Caki2 (cell line): ENCODE measurements around the gene TK2. TPM values are rescaled to one million over a fixed set of nuclear protein-coding genes. Genes with fewer than 3 reads are reported as not detected.
A peak's percentile ranks its signal among the peaks of the same experiment; 100 is the strongest.

Experiments
- DNase-seq: peaks from one replicate; pipeline ENCODE4 v3.0.0-alpha.2; 2015; ENCODE audit warnings: low read depth
- in situ Hi-C: cut with HindIII; loops from 2 replicates; pipeline ENCODE4 v1.10.0; 2016; ENCODE audit warnings: low sequenced_read_pairs, low pct_unique_long_range_greater_than_20kb, mixed read lengths
- total RNA-seq: library from RNA; depleted of rRNA; stranded (reverse); fragments of >200 nt; shearing (Covaris generic); gene quantifications from 2 replicates; pipeline ENCODE4 v1.2.3, GENCODE V29; 2014; ENCODE audit warnings: low replicate concordance

The TK2 gene
- total RNA-seq, 1 experiment from 2014 or later: 18.2 TPM

GRCh38 chr16:66552286-66553177 is 2.6 kb upstream of the TK2 start, which contains the start of gene CKLF:
Gene CKLF (plus strand): TSS chr16:66552576. CDS start chr16:66552716, 140 bp downstream.
- DNase-seq: peak; percentile 90
- in situ Hi-C loops: no loop called here

GRCh38 chr16:66551788-66552285 is 1.9 kb upstream of the TK2 start:
- in situ Hi-C loops: no loop called here
- no peak for DNase-seq

GRCh38 chr16:66551348-66551759 is 1.4 kb upstream of the TK2 start:
- DNase-seq: peak; percentile 65
- in situ Hi-C loops: no loop called here

GRCh38 chr16:66548868-66549267 is 1.1 kb downstream of the TK2 start:
- in situ Hi-C loops: no loop called here
- no peak for DNase-seq

- DNase-seq: no peak
- in situ Hi-C loops: no loop called here
Measured at GRCh38 chr16:66548068-66548467, 1.9 kb downstream of the TK2 start.

- DNase-seq: no peak
- in situ Hi-C loops: no loop called here
Measured at GRCh38 chr16:66547101-66547989, 2.6 kb downstream of the TK2 start.

- no peak for DNase-seq
- in situ Hi-C loops: no loop called here
Measured at GRCh38 chr16:66544016-66544757, 5.7 kb downstream of the TK2 start.

- DNase-seq: no peak
- in situ Hi-C loops: no loop called here
Measured at GRCh38 chr16:66543541-66543940, 6.4 kb downstream of the TK2 start.

- in situ Hi-C loops: no loop called here
- DNase-seq: no peak
Measured at GRCh38 chr16:66542396-66542795, 7.5 kb downstream of the TK2 start.

- DNase-seq: no peak
- in situ Hi-C loops: no loop called here
Measured at GRCh38 chr16:66541388-66542355, 8.2 kb downstream of the TK2 start.

- DNase-seq: peak; percentile 61
- in situ Hi-C loops: no loop called here
Measured at GRCh38 chr16:66539623-66540469, 10.1 kb downstream of the TK2 start.

GRCh38 chr16:66538910-66539309 is 11.0 kb downstream of the TK2 start:
- no peak for DNase-seq
- in situ Hi-C loops: no loop called here

- no peak for DNase-seq
- in situ Hi-C loops: no loop called here
Measured at GRCh38 chr16:66537236-66537635, 12.7 kb downstream of the TK2 start.

GRCh38 chr16:66536525-66536924 is 13.4 kb downstream of the TK2 start:
- DNase-seq: no peak
- in situ Hi-C loops: no loop called here

GRCh38 chr16:66534376-66534799 is 15.5 kb downstream of the TK2 start:
- in situ Hi-C loops: no loop called here
- no peak for DNase-seq

- in situ Hi-C loops: no loop called here
Measured at GRCh38 chr16:66529475-66529874, 20.4 kb downstream of the TK2 start.

More at GRCh38 chr16:66529475-66529874, 20.4 kb downstream of the TK2 start:
- no peak for DNase-seq
